Measurements from ENCODE around the gene ZNF330. TPM values are rescaled to one million over a fixed set of nuclear protein-coding genes. Genes with fewer than 3 reads are reported as not detected.

ZNF330 gene
- 10 to 100 TPM; 33.6 to 45.1 (median 40.9) TPM for total RNA-seq

GRCh38 chr4:141220691-141221659 is at the start of gene ZNF330:
Gene ZNF330 (plus strand): TSS chr4:141220895. CDS start chr4:141222372, 1,477 bp downstream.
- peaks cover 13 to 25% (median 19%) of the 10 kb centered on the region in 4 donors for H3K4me1 ChIP-seq
- peak; percentile 90 to 96 for DNase-seq
- H3K36me3 ChIP-seq: peaks cover 2 to 27% (median 9%) of the 10 kb centered on the region in 4 donors
- peak within 1 kb of the TSS; percentile 73 to 98 (median 80) for H3K4me3 ChIP-seq
- WGBS, 2 donors: 0% methylated on average over 30 to 44 of the region's 57 CpGs
- H3K9me3 ChIP-seq: no peaks in the 10 kb centered on the region
- ATAC-seq (ENCODE audit: low FRiP score in 2 of 2): peak; percentile 97 to 99
- no peaks in the 10 kb centered on the region for H3K27me3 ChIP-seq
- H3K27ac ChIP-seq: peak within 1 kb of the TSS; percentile 95 to 99 (median 98)
- TF ChIP-seq POLR2A (IDR thresholded peaks at IDR 0.05) (peak; percentile 38 to 93 (median 87)), EP300 (IDR thresholded peaks at IDR 0.05) (peak in 1 of 4 donors; percentile 57), CTCF (IDR thresholded peaks at IDR 0.05) (peak in 2 of 6 experiments; percentile 25 to 32), POLR2AphosphoS5 (IDR thresholded peaks at IDR 0.05) (peak; percentile 95 to 96)

- ATAC-seq (ENCODE audit: low FRiP score in 2 of 2): no peak
- H3K4me3 ChIP-seq: no peak overlapping the region
- no peaks in the 10 kb centered on the region for H3K36me3 ChIP-seq
- H3K27ac ChIP-seq: no peak overlapping the region
- H3K27me3 ChIP-seq: no peaks in the 10 kb centered on the region
- no peak for TF ChIP-seq POLR2A (IDR thresholded peaks at IDR 0.05)
- no peak for TF ChIP-seq POLR2AphosphoS5 (IDR thresholded peaks at IDR 0.05)
- TF ChIP-seq CTCF (IDR thresholded peaks at IDR 0.05): no peak
- no peak for TF ChIP-seq EP300 (IDR thresholded peaks at IDR 0.05)
- no peak for DNase-seq
- no peaks in the 10 kb centered on the region for H3K9me3 ChIP-seq
- WGBS, 2 donors: 40 to 42% methylated on average over 1 of the region's 1 CpG
- no peaks in the 10 kb centered on the region for H3K4me1 ChIP-seq
Observed at GRCh38 chr4:141174457-141174856, 46.2 kb upstream of the ZNF330 start.

- DNase-seq: no peak
- H3K36me3 ChIP-seq: no peaks in the 10 kb centered on the region
- H3K9me3 ChIP-seq: no peaks in the 10 kb centered on the region
- no peak for TF ChIP-seq POLR2AphosphoS5 (IDR thresholded peaks at IDR 0.05)
- WGBS, 2 donors: 43 to 46% methylated on average over 1 of the region's 1 CpG
- no peak for ATAC-seq (ENCODE audit: low FRiP score in 2 of 2)
- no peaks in the 10 kb centered on the region for H3K4me1 ChIP-seq
- no peak overlapping the region for H3K4me3 ChIP-seq
- H3K27ac ChIP-seq: no peak overlapping the region
- H3K27me3 ChIP-seq: no peaks in the 10 kb centered on the region
Observed at GRCh38 chr4:141177171-141177570, 43.5 kb upstream of the ZNF330 start.

GRCh38 chr4:141179474-141180373 is 41.0 kb upstream of the ZNF330 start:
- no peak for TF ChIP-seq EP300 (IDR thresholded peaks at IDR 0.05)
- TF ChIP-seq POLR2AphosphoS5 (IDR thresholded peaks at IDR 0.05): no peak
- no peak for TF ChIP-seq POLR2A (IDR thresholded peaks at IDR 0.05)
- TF ChIP-seq CTCF (IDR thresholded peaks at IDR 0.05): no peak
- no peaks in the 10 kb centered on the region for H3K27me3 ChIP-seq
- H3K36me3 ChIP-seq: no peaks in the 10 kb centered on the region
- H3K27ac ChIP-seq: no peak overlapping the region
- 54 to 58% methylated on average over 8 of the region's 8 CpGs for WGBS, 2 donors
- no peaks in the 10 kb centered on the region for H3K9me3 ChIP-seq
- ATAC-seq (ENCODE audit: low FRiP score in 2 of 2) (no peak), DNase-seq (no peak)
- H3K4me1 ChIP-seq: no peaks in the 10 kb centered on the region
- H3K4me3 ChIP-seq: no peak overlapping the region
